ENCODE measurements around the gene PTPRN.
"Not testable (repeated sequence)": the region's sequence is repeated elsewhere in the genome, so short reads cannot be mapped to it uniquely, and the experiment has no call there.

Gene PTPRN

DNA sequence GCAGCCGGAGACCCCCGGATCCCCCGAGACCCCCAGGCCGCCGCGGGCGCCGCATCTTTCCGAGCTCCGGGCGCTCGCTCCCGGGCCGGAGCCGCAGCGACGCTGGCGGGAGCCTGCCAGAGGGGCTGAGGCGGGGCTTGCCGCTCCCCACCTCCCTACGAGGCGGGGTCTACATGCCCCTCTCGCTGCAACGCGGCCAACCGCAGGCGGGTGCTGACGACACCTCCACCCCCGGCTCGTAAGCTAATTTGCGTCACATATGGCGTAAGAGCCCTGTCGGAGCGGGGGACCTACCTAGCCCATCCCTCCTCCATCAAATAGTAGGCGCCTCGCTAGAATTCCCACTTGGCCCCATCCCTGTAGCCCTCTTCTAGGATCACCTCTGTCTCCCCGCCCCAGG is at the start of gene PTPRN:
PTPRN (minus strand) TSS at position 124 of the 400 bp plus-strand sequence; CDS start at position 55, 69 bp downstream.
- DNase-seq = peak; percentile 48

DNA sequence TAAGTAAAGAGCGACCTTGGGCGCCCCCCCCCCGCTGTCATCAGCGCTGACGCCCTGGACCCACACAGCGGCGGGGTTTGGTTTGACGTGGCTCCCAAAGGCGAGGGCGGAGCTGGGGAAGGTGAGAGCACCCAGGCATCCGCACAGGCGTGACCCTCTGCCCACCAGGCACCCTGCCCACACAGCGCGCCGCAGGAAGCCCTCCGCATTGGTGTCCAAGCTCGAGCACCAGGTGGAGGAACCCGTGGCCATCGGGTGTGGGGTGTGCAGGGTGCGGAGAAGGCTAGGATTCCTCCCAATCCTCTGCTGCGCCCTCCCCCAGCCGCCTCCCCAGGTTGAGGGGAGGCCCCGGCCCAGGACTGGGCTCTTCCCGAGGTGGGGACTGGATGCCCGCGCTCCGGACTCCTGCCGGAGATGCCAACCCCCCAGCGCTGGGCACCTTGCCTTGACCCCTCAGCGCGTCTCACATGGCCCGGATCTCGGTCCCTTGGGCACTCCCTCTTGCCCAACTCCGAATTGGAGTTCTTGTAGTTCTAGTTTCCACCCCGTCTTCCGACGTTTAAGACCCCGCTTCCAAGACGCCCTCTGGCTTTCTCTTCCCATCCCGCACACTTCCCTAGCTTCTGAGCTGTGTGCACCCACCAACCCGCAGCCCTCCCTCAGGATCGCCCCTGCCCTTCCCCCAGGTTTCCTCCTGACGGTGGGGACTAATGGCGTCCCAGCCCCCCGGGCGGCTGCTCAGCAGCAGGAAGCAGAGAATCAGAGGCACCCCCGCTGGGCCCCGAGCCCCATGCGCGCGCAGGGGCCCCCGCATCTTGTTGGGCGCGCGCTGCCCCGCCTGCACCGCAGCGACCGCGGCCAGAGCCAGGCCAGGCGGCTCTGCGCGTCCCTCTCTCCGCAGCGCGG is 49.2 kb upstream of the PTPRN start:
- DNase-seq = peak; percentile 33

DNA sequence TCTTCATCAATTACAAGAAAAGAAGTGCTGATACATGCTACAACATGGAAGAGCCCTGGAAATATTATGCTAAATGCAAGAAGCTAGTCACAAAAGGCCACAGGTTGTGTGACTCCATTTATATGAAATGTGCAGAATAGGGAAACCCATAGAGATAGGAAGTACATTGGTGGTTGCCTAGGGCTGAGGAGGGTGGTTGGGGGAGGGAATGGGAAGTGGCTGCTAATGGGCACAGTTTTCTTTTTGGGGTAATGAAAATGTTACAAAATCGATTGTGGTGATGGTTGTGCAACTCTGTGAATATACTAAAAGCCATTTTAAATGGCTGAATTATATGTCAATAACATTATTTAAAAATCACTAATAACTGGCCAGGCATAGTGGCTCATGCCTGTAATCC is 47.6 kb upstream of the PTPRN start:
- no peak for DNase-seq

DNA sequence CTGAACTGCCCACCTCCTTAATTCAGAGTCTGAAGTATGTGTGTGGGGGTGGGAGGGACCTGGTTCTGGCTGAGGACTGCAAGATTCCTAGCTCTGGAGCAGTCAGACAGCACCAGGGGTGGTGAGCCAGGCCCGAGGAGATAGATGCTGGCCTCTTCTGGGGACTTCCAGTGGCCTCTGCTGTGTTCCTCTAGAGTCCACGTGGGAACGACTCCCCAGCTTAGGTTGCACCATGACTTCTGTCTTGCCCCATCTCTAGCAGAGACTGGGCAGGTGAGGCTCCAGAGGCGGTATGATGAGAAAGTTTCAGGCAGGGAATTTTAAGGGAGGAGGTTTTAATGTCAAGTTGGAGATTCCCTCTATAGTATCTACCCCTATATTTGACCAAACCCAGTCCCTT is 45.4 kb upstream of the PTPRN start:
- no peak for DNase-seq

DNA sequence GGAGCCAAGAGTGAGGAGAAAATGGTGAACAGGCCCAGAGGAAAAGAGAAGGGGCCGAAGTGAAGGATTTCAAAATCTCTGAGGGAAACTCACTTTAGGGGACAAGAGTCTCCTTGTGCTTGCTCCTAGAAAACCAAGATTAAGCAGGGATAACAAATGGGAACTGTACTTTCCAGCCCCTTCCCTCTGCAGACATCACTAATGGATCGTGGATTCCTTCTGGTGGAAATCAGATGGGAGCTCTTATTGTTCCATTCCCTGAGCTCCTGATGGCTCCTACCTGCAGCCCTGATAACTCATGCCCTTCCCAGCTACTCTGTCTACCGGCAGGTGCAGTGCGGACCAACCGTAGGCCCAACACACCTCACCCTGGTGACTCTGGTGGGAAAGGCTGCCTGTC is 43.9 kb upstream of the PTPRN start:
- DNase-seq = no peak

DNA sequence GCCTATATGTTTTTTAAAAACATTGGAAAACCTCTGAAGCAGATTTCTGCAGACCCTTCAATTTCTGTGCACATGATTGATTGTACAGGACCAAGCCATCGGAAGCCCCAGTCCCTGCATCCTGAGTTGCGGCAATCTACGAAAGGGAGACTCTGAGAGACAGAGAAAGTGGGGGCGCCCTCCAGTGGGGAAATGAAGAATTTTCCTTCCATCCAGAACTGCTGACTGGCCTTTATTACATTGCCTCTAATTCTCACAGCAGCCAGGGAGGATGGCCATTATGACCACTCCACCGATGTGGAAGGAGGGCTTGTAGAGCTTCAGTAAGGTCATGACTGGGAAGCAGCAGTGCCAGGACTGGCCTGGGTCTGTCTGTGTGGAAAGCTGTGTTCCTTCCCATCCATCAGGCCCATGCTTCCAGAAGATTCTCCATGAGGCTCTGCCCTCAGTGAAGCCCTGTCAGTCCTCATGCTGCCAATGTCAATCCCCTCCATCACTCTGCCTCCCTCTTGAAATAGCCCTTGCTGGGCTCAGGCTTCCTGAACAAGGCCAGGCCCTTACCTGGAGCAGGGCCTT is 43.3 kb upstream of the PTPRN start:
- DNase-seq = peak; percentile 24

DNA sequence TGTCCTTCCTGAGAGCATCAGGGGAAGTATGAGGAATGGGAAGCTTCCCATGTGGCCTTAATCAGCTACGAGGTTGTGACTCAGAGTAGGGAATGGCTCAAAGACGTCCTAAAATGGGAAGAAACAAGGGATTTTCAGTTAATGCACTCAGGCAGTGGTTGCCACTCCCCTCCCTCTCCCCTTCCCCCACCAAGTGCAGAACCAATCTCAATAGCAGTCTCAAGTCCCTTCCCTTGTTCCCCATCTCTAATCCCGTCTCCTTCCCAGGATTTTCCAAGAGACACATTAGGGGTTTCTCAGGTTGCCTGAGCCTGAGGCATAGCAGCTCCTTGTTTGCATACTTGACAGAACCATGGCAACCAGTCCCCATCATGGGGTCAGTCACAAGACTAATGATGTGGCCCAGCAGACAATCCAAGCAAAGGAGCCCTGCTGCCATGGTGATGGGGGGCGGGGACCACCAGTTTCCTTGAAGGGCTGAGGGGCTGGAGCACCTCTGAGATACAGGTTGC is 41.6 kb upstream of the PTPRN start:
- peak; percentile 50 for DNase-seq

DNA sequence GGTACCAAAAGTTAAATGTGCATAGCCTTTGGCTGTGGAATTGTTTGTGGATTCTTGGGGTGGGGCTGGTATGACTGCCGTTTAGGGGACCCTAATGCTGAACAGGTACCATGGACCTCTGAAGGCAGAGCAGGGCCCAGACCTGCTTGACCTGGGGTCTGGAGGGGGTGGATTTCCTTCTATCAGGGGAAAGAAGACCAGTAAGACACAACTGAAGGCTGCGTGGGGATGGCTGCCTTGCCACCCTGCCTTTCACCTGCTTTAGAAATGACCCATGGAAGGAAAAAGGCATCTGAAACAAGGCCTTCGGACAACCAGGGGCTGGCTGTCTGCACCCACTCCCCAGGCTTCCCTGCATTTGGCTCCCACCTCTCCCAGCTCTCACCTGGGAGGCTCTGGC is 41.0 kb upstream of the PTPRN start:
- no peak for DNase-seq

DNA sequence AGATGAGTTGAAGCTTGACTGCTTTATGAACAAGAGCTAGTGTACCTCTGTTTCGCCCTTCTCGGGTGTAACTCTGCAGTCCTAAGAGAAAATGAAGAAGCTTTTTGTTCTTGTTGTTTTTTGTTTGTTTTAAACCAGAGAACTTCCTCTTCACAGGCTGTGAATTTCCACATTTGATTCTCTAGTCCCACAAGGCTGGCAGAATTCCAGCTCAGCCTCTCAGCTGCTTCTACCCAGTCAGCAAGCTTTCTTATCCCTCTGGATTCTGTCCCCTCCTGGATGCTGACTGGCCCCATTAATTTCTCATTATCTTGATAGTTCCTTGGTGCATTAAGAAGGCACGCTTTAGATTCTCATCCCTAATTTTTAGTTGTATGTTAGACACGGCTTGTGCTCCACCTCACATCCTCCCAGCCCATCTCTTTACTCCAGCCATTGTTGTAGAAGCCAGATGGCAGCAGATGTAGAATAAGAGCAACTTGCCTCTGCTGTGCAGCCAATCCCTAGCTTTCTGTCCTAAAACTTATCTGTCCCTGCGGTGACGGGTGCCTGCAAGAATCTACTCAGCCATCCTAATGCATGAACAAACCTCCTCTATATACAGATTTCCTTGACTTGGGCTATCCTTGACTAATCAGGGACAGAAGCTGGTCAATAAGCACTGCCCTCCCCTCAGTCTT is 35.7 kb upstream of the PTPRN start:
- DNase-seq = peak; percentile 66

DNA sequence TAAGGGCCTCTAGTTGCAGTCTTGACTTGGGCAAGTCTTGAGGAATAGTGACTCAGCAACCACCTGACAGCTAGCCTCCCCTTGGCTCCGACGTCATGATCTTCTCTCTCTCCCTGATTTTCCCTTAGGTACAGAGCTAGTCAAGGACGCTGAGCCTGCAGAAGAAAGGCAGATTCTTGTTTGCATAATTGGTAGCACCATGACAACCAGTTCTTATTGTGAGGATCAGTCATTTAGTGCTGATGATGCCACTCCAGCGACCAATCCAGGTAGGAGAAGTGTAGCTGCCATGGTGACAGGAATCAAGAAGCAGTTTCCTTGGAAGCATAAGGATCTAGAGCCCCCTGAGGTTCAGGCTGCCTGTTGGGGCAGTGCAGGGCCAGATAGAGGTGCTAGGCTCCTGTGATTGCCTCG is 26.2 kb upstream of the PTPRN start:
- DNase-seq = peak; percentile 67

DNA sequence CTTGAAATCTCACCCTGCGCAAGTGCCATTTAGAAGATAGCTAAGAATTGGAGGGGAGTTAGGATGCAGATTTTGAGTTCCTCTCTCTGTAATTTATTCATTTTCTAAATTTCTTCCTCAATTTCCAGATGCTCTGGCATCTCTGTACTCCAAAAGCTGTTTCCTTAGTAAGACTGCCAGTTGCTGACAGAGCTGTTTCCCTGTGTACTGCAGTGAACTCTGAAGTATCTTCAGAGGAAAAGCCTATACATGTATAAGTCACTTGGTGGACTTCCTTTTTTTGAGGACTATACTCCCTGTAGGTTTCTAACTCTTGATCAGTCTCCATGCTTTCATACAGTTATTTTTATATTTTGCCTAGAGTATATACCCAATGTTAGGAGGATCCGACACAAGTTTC is 24.9 kb upstream of the PTPRN start:
- no peak for DNase-seq

DNA sequence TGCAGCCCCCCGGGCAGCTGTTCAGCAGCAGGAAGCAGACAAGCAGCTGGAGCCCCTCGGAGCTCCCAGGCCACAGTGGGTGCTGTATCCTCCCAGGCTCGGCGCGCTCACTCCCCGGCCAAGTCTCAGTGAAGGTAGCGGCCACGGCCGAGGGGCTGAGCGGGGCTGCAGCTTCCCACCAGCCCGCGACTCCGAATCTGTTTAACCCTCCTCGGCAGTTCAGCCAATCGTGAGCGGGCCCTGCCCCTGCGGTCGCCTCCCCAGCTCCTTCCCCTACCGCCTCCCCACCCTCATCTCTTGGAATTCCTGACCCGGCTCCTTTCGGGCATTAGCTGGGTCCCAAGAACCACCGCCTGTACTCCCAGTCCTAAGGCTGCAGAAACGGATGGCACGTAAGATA is 23.3 kb upstream of the PTPRN start, which contains the start of gene RESP18:
RESP18 (minus strand) TSS at position 203 of the 400 bp plus-strand sequence.
- no peak for DNase-seq

DNA sequence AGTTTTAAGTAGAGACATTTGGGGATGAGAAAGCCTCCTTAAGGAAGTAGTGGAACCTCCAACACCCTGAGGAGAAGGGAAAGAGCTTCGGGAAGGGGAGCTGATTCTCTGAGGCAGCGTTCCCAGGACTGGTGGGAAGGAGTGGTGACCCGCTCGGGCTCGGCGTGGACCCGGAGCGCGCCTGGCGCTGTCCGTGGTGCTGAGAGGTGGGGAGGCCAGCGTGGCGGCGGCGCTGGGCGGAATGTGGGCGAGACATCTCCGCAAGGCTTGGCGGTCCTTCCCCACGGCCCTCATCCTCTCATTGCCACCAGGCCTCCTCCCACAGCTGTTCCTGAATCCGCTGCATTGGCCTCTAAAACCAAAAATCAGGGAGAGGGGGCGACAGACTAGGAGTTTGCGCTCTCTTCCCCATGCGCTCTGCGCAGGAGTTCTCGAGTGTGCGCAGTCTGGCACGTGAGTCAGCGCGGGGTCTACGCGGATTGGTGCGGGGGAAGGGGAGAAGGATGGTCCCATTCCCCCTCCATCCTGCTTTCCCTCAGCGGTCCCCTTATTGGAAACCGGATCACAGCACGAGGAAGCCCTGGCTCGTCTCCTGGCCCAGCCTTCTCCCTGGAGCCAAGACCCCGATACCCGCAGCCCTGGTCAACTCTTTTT is 22.5 kb upstream of the PTPRN start:
- no peak for DNase-seq

DNA sequence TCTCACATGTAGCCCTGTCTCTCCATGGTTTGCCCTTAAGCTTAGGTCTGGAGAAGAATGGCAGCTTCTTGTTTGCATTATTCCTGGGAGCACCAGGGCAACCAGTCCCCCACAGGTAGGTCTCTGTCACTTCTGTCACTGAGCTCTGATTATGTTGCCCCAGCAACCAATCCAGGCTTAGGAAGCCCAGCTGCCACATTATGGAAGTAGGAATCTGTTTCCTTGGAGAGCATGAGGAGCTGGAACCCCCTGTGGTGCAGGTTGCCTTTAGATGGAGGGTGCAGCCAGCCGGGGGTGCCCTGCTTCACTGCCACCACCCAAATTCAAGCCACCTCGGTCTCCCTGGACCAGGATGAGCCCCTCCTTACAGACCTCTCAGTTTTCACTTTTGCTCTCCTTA is 18.5 kb upstream of the PTPRN start:
- no peak for DNase-seq

DNA sequence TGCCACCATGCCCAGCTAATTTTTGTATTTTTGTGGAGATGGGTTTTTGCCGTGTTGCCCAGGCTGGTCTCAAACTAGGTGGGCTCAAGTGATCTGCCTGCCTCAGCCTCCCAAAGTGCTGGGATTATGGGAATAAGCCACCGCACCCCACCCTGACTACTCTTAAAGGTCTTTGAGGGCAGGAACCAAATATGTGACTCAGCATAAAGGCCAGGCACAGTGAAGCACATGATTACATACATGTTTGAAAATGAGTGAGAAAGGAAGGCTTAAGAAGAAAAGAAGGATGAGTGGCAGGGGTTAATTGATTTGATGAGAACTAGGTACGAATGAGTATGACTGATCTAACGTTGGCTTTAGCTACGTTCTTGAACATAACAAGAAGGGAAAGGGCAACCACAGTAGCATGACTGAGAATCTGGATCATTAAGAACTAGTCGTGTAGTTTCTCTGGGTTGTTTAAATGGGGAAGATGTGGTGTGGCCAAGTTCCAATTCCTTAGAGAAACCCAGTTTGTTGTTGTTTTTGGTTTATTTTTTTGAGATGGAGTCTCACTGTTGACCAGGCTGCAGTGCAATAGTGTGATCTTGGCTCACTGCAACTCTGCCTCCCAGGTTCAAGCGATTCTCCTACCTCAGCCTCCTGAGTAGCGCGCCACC is 16.6 kb upstream of the PTPRN start:
- no peak for DNase-seq

DNA sequence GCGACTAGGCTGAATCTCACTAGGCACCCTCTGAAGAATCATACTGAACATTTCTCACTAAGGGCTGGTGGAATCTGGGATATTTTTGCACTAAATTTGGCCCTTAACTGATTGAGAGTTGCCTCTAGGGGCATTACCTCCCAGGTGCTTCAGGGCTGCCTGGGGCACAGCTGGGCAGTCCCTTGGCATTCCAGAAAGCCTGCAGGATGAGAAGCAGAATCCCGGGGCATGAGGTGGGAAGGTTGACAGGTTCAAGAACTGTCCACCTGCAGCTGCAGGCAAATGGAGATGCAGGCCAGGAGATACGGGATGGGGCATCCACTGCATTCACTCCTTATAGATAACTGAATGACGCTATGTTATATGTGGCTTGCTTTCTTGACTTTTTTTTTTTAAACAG is 15.9 kb upstream of the PTPRN start:
- no peak for DNase-seq

DNA sequence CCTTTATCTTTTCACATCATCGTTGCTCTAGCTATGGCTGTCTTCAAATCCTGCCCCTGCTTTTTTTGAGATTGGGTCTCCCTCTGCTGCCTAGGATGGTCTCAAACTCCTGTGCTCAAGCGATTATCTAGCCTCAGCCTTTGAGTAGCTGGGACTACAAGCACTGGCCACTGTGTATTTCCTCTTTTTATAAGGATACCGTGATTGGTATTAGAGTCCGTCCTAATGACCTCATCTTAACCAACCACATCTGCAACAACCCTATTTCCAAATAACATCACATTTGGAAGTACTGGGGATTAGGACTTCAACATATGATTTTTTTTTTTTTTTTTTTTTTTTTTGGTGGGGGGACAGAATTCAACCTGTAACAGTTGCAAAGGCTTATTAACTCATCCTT is 14.2 kb upstream of the PTPRN start:
- DNase-seq = no peak

DNA sequence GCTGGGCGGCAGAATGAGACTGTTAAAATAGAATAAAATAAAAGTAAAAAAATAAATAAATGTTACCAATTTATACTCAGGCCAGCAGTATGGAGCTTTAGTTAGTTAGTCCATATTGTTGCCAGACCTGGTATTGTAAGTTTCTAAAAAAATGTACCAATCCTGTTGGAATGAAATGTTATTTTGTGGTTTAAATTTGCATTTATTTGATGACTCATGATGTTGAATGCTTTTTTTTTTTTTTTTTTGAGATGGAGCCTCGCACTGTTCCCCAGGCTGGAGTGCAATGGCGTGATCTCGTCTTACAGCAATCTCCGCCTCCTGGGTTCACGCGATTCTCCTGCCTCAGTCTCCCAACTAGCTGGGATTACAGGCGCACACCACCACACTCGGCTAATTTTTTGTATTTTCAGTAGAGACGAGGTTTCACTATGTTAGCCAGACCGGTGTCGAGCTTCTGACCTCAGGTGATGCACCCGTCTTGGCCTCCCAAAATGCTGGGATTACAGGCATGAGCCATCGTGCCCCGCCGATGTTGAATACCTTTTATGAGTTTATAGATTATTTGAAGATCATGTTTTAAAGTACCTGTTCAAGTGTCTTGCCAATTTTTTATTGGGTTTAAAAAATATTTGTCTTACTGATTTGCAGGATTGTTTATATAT is 5.7 kb upstream of the PTPRN start:
- DNase-seq = no peak

DNA sequence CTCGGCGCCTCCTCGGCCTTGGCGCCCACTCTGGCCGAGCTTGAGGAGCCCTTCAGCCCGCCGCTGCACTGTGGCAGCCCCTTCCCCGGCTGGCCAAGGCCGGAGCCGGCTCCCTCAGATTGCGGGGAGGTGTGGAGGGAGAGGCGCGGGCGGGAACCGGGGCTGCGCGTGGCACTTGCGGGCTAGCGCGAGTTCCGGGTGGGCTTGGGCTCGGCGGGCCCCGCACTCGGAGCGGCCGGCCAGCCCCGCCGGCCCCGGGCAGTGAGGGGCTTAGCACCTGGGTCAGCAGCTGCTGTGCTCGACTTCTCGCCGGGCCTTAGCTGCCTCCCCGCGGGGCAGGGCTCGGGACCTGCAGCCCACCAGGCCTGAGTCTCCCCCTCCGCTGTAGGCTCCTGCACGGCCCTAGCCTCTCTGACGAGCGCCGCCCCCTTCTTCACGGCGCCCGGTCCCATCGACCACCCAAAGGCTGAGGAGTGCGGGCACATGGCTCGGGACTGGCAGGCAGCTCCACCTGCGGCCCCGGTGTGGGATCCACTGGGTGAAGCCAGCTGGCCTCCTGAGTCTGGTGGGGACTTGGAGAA is 3.6 kb upstream of the PTPRN start:
- DNase-seq = not testable (repeated sequence)

DNA sequence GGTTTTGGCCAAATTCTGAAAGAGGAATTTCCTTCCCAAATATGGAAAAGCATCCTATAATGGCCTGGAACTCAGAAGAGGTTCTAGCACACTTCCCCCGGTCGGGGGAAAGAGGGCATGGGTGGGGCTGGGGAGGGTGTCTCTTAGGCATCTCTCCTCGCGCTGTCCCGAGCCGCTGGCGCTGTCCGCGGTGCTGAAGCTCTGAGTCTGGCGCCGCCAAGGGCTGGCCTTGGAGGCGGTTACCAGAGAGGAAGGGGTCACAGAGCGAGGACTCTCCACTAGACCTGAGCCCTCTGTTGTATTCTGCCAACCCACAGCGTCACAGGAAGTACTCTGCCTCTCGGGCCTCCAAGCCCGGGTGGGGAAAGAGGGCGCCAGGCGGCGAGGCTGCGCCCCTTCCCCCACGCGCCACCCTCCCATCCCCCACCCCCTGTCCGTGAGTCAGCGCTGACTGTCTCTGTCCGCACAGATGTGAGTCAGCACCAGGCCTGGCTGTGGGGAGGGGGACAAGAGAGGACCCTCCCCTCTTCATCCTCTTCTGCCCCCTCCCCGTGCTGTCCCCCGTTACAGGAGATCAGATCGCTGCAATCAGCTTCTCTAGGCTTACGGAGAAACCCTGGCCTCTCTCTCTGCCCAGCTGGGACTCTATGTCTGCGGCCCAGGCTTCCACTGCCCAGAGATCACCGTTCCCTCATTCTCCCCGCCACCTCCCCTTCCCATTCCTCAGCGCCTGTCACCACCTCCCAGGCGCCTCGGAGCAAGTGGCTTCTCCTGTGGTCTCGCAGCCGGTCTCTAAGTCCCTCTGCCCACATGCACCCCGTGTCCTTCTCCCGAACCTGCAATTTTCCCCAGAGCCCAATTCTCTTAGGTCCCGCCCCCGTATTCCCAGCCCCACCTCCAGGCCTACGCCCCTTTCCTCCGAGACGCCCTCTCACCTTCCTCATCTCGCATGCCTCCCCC is 779 bp downstream of the PTPRN start:
- DNase-seq = peak; percentile 39

Measured in DMS79 treated with DMSO at 0.1 percent for 48 hours (cell line).